ENCODE results near the gene PLA2G6. TPM values are rescaled to one million over a fixed set of nuclear protein-coding genes. Genes with fewer than 3 reads are reported as not detected.
A peak's percentile ranks its signal among the peaks of the same experiment; 100 is the strongest.

The PLA2G6 gene
- total and polyA plus RNA-seq, 2 of the 13 experiments (the other 11 are each of a cell fraction or from before 2014, with no cell fraction given), result 4.8 to 11.5 TPM

- no TSS peak for BruUV-seq (replicated peaks)
- H3K9me3 ChIP-seq (ENCODE audit: low read length), result no peaks in the 10 kb centered on the region
- no peak overlapping the region for H3K4me2 ChIP-seq (ENCODE audit: low read depth, low read length)
- 98% methylated on average over 6 of the region's 7 CpGs for WGBS (ENCODE audit: low lambda C conversion rate)
- FAIRE-seq (no peak), ATAC-seq (no peak), DNase-seq (ENCODE audit: low spot score) (no peak)
- peaks cover 9 to 31% of the 10 kb centered on the region in 2 experiments for H3K36me3 ChIP-seq (replicated peaks in 1 of 2; ENCODE audit: control insufficient read depth in 1 of 2, insufficient read depth in 2 of 2, low read length in 2 of 2)
- intact Hi-C loops (cut with micrococcal nuclease; ENCODE audit: unreplicated experiment) (no loop called here), in situ Hi-C loops (cut with HindIII; ENCODE audit: extremely low pct_ligation_motif_present, low pct_unique_long_range_greater_than_20kb) (no loop called here)
- H2AFZ ChIP-seq (ENCODE audit: low read length), result no peak overlapping the region
- POLR2A ChIA-PET, result interaction anchor here (1.1 to 1.3 kb wide), 2 partner anchors 8 to 10 kb away, joined by 3 read pairs; partner anchors contain the start of gene MAFF
- H3K79me2 ChIP-seq (ENCODE audit: insufficient read depth, low read length), result peaks cover 42% of the 10 kb centered on the region
- H4K20me1 ChIP-seq (ENCODE audit: insufficient read depth, low read length), result peaks cover 55% of the 10 kb centered on the region
- peaks cover 22% of the 10 kb centered on the region for H3K4me1 ChIP-seq (ENCODE audit: insufficient read depth, low read length)
- TF ChIP-seq DMTF1 (CRISPR knock-in tag; IDR thresholded peaks at IDR 0.05) (no peak), POLR2AphosphoS2 (IDR thresholded peaks at IDR 0.05; ENCODE audit: low read depth, low read length) (0 out of 2 replicates have a peak, but pooled peaks have one; percentile 29), ZNF24 (IDR thresholded peaks at IDR 0.05) (no peak), TAF1 (CRISPR knock-in tag; IDR thresholded peaks at IDR 0.05) (no peak), POLR2A (IDR thresholded peaks at IDR 0.05; ENCODE audit: insufficient read depth in 1 of 2, low read depth in 2 of 2, low read length in 2 of 2) (0 out of 4 replicates have a peak, but pooled peaks of 1 of the 2 experiments have one; percentile 14), SMC3 (IDR thresholded peaks at IDR 0.05; ENCODE audit: low read length) (no peak), MAFK (conservative IDR thresholded peaks at IDR 0.05 in 1 of 2, IDR thresholded peaks at IDR 0.05 in 1 of 2; ENCODE audit: low read length in 2 of 2) (no peak)
- H3K4me3 ChIP-seq (replicated peaks in 1 of 3; ENCODE audit: insufficient read depth in 1 of 3, low read depth in 2 of 3, low read length in 3 of 3), result no peak overlapping the region
- no peaks in the 10 kb centered on the region for H3K27me3 ChIP-seq (ENCODE audit: control insufficient read depth in 1 of 2, insufficient read depth in 2 of 2, low read length in 2 of 2)
- CTCF ChIA-PET (ENCODE audit: low intra/inter-chr PET ratio, low total read pairs), result no interaction called here
- no peak overlapping the region for H3K9ac ChIP-seq (ENCODE audit: insufficient read depth, low read depth, low read length)
- no peak overlapping the region for H3K27ac ChIP-seq (ENCODE audit: extremely low read length, insufficient read depth, low read length)
Observed at GRCh38 chr22:38211556-38211955, 29.9 kb upstream of the PLA2G6 start.

GRCh38 chr22:38208551-38208968 is 26.9 kb upstream of the PLA2G6 start:
- H3K27me3 ChIP-seq (ENCODE audit: control insufficient read depth in 1 of 2, insufficient read depth in 2 of 2, low read length in 2 of 2), result no peaks in the 10 kb centered on the region
- H3K4me1 ChIP-seq (ENCODE audit: insufficient read depth, low read length), result peaks cover 40% of the 10 kb centered on the region
- no peak overlapping the region for H3K9ac ChIP-seq (ENCODE audit: insufficient read depth, low read depth, low read length)
- TF ChIP-seq CHD2 (IDR thresholded peaks at IDR 0.05; ENCODE audit: low read depth, low read length), result no peak
- TF ChIP-seq ZNF891 (CRISPR knock-in tag; IDR thresholded peaks at IDR 0.05), result no peak
- no peak for TF ChIP-seq RFX3 (CRISPR knock-in tag; IDR thresholded peaks at IDR 0.05)
- TF ChIP-seq KLF9 (CRISPR knock-in tag; IDR thresholded peaks at IDR 0.05; ENCODE audit: low read depth), result no peak
- TF ChIP-seq TFDP2 (CRISPR knock-in tag; IDR thresholded peaks at IDR 0.05), result no peak
- no peak for TF ChIP-seq PHF5A (CRISPR knock-in tag; IDR thresholded peaks at IDR 0.05; ENCODE audit: low read depth, unreplicated experiment)
- no peak for TF ChIP-seq FOXM1 (CRISPR knock-in tag; IDR thresholded peaks at IDR 0.05)
- no peak overlapping the region for H3K4me3 ChIP-seq (replicated peaks in 1 of 3; ENCODE audit: insufficient read depth in 1 of 3, low read depth in 2 of 3, low read length in 3 of 3)
- no peak overlapping the region for H2AFZ ChIP-seq (ENCODE audit: low read length)
- no peak overlapping the region for H3K4me2 ChIP-seq (ENCODE audit: low read depth, low read length)
- no peak overlapping the region for H3K27ac ChIP-seq (ENCODE audit: extremely low read length, insufficient read depth, low read length)
- H3K36me3 ChIP-seq (replicated peaks in 1 of 2; ENCODE audit: control insufficient read depth in 1 of 2, insufficient read depth in 2 of 2, low read length in 2 of 2), result peaks cover 13% of the 10 kb centered on the region in 2 experiments
- H3K9me3 ChIP-seq (ENCODE audit: low read length), result no peaks in the 10 kb centered on the region
- H3K79me2 ChIP-seq (ENCODE audit: insufficient read depth, low read length), result peaks cover 71% of the 10 kb centered on the region
- in situ Hi-C loops (cut with HindIII; ENCODE audit: extremely low pct_ligation_motif_present, low pct_unique_long_range_greater_than_20kb), result loop anchor here (10.0 kb wide), 1 partner anchor 94 kb away; the partner anchor contains the start of gene BAIAP2L2
- WGBS (ENCODE audit: low lambda C conversion rate), result 96% methylated on average over 5 of the region's 6 CpGs
- FAIRE-seq (no peak), ATAC-seq (no peak), DNase-seq (ENCODE audit: low spot score) (no peak)
- CTCF ChIA-PET (ENCODE audit: low intra/inter-chr PET ratio, low total read pairs), result no interaction called here
- intact Hi-C loops (cut with micrococcal nuclease; ENCODE audit: unreplicated experiment), result no loop called here
- POLR2A ChIA-PET, result no interaction called here
- peaks cover 80% of the 10 kb centered on the region for H4K20me1 ChIP-seq (ENCODE audit: insufficient read depth, low read length)
- BruUV-seq (replicated peaks), result no TSS peak
